GM12891 (cell line): ENCODE measurements around the gene FNTB.

Experiments
- PAX5 ChIP-seq: IDR thresholded peaks from 2 replicates; pipeline ENCODE4 v1.6.1; 2011; ENCODE audit warnings: low read length, moderate library complexity, mild to moderate bottlenecking; ENCODE audit not compliant: insufficient read depth, severe bottlenecking
- POLR2A ChIP-seq: IDR thresholded peaks from 2 replicates; pipeline ENCODE4 v1.6.1; 2011; ENCODE audit warnings: low read depth, low read length, control low read depth
- POLR2AphosphoS5 ChIP-seq: IDR thresholded peaks from 2 replicates; pipeline ENCODE4 v1.6.1; 2011; ENCODE audit warnings: low read depth, low read length, control low read depth
- POU2F2 ChIP-seq: IDR thresholded peaks from 2 replicates; pipeline ENCODE4 v1.6.1; 2011; ENCODE audit warnings: low read depth, mild to moderate bottlenecking, control low read depth, low read length, moderate library complexity
- SPI1 ChIP-seq: IDR thresholded peaks from 2 replicates; pipeline ENCODE4 v1.6.1; 2011; ENCODE audit warnings: low read depth, low read length, control low read depth
- TAF1 ChIP-seq: IDR thresholded peaks from 2 replicates; pipeline ENCODE4 v1.6.1; 2011; ENCODE audit warnings: low read depth, low read length, control low read depth

GRCh38 chr14:65075628-65076325, 89.1 kb downstream of the FNTB start:
- TF ChIP-seq POLR2A (no peak), POLR2AphosphoS5 (no peak), PAX5 (no peak), TAF1 (no peak), POU2F2 (no peak), SPI1 (no peak)
